ENCODE results near the gene TIGD6. TPM values are rescaled to one million over a fixed set of nuclear protein-coding genes. Genes with fewer than 3 reads are reported as not detected.

TIGD6 gene
- total RNA-seq, 1 donor from 2014 or later: 3.5 TPM

DNA sequence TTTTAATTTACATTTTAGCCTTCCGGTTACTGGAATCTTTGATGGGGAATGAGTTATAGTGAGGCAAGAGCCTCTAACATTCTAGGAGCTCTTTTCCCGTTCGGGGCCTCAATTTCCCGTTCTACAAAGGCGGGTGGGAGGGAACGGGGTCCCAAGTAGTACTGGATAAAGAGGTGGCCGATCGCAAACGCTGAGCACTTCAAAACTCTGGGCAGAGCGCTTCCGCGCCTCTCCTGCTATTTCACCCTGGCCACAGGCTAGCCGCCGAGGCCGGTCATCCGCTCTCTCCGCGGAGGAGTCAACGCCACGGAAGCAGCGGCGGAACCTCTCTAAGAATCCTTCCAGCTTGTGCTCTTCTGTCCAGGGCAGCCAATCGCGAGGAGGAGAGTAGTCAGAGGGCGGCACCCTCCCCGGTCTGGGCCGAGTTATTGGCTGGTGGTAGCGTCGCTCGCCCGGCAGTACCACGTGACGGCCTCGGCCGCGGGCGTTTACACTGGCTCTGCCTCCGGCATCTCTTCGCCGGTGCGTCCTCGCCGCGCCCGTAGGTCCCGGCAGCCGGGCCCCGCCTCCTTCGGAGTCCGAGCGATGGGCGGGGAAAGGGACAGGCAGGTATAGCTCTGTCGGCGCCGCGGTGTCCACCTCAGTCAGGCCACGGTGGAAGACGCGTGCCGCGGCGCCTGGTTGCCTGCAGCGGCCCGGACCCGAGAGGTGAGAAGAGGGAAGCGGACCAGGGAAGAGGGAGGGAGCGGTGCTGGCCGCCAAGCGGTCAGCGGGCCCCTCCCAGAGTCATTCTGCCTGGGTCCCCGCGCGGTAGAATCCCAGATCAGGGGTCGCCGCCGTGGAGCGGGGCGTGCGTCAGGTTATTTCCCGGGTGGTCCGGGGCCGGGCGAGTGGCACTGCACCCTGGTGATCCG lies 39.9 kb downstream of the TIGD6 start, which contains the start of gene SLC26A2:
SLC26A2 (plus strand) TSS at position 487 of the 914 bp plus-strand sequence. CDS start 16,895 bp downstream, outside the sequence.
- Mint-ChIP-seq H3K27me3 (ENCODE audit: unreplicated experiment) (peaks cover 2% of the 10 kb centered on the region), H3K9me3 (ENCODE audit: unreplicated experiment) (no peaks in the 10 kb centered on the region), H3K4me3 (ENCODE audit: unreplicated experiment) (peak within 1 kb of the TSS; percentile 93), H3K4me1 (ENCODE audit: unreplicated experiment) (peaks cover 16% of the 10 kb centered on the region), H3K27ac (ENCODE audit: unreplicated experiment) (peak within 1 kb of the TSS; percentile 98), H3K36me3 (ENCODE audit: low read depth, unreplicated experiment) (no peaks in the 10 kb centered on the region)
- peak; percentile 94 for DNase-seq (ENCODE audit: low spot score)
- TF ChIP-seq, protein P1, sequence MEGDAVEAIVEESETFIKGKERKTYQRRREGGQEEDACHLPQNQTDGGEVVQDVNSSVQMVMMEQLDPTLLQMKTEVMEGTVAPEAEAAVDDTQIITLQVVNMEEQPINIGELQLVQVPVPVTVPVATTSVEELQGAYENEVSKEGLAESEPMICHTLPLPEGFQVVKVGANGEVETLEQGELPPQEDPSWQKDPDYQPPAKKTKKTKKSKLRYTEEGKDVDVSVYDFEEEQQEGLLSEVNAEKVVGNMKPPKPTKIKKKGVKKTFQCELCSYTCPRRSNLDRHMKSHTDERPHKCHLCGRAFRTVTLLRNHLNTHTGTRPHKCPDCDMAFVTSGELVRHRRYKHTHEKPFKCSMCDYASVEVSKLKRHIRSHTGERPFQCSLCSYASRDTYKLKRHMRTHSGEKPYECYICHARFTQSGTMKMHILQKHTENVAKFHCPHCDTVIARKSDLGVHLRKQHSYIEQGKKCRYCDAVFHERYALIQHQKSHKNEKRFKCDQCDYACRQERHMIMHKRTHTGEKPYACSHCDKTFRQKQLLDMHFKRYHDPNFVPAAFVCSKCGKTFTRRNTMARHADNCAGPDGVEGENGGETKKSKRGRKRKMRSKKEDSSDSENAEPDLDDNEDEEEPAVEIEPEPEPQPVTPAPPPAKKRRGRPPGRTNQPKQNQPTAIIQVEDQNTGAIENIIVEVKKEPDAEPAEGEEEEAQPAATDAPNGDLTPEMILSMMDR (IDR thresholded peaks at IDR 0.05; ENCODE audit: unreplicated experiment): no peak

DNA sequence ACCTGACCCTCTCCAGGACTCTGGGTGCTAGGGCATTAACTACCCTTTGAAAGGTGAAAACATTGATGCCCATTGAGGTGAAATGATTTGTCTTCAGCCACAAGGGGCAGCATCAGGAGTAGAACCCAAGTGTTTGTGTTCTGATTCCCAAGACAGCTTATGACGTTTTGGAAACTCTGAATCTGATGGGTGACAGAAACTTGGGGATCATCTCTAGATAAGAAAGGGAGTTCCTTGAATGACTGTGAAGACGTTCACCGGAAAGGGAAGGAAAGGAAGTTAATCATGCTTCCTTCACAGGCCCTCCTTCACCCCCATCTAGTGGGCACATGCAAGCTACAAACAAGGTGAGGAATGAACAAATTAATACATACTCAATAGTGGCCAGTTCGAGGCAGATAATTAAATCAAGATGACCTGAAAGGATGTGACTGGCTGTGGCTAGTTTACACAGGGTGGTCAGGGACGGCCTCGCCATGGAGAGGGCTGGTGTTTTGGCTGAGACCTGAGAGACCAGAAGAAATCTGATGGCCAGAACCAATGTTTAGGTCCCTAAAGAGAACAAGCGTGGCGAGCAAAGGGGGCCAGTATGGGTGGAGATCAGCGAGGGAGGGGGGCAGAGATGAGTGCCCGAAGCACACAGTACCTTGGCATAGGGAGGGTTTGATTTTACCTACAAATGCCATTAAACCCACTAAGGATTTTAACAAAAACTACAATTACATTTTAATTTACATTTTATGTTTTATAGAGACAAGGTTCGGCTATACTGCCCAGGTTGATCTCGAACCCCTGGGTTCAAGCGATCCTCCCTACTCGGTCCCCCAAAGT lies 40.8 kb downstream of the TIGD6 start:
- DNase-seq (ENCODE audit: low spot score): peak; percentile 25

DNA sequence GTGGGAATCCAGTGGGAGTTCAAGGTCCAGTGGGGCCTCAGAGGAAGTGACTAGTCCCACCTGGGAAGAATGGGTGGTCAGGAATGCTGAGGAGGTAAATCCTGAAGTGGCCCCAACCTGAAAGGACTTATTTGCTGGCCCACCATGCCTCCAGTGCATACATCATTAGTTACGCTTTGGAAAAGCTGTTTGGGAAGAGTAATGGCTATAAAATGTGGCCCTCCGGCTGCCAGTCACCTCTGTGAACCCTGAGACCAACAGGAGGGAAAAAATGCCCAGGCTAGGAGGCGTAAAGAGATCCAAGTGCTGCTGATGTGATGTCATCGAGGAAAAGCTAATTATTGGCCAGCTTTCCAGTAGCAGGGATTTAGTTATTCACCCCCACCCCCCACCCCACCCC lies 42.6 kb downstream of the TIGD6 start:
- H3K27me3 Mint-ChIP-seq (ENCODE audit: unreplicated experiment): peaks cover 2% of the 10 kb centered on the region
- no peak for DNase-seq (ENCODE audit: low spot score)

More for the DNA sequence above, 40.8 kb downstream of the TIGD6 start:
- TF ChIP-seq, protein P1 (IDR thresholded peaks at IDR 0.05; ENCODE audit: unreplicated experiment): peak; percentile 64
- Mint-ChIP-seq H3K4me1 (ENCODE audit: unreplicated experiment) (peaks cover 22% of the 10 kb centered on the region), H3K9me3 (ENCODE audit: unreplicated experiment) (no peaks in the 10 kb centered on the region), H3K4me3 (ENCODE audit: unreplicated experiment) (peak overlapping the region; percentile 92), H3K36me3 (ENCODE audit: low read depth, unreplicated experiment) (no peaks in the 10 kb centered on the region), H3K27me3 (ENCODE audit: unreplicated experiment) (peaks cover 2% of the 10 kb centered on the region), H3K27ac (ENCODE audit: unreplicated experiment) (peak overlapping the region; percentile 98)

DNA sequence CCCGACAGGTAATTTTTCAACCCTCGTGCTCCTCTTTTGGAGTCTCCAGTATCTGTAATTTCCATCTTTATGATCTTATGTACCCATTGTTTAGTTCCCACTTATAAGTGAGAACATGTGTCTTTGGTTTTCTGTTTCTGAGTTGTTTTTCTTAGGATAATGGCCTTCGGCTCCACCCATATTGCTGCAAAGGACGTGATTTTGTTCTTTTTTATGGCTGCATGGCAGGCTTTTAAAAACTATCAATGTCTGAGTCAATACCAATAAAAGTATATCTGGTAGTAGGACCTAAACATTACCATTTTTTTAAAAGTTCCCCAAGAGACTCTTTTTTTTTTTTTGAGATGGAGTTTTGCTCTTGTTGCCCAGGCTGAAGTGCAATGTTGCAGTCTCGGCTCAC lies 43.8 kb downstream of the TIGD6 start:
- DNase-seq (ENCODE audit: low spot score): no peak
- no peaks in the 10 kb centered on the region for H3K36me3 Mint-ChIP-seq (ENCODE audit: low read depth, unreplicated experiment)
- H3K27me3 Mint-ChIP-seq (ENCODE audit: unreplicated experiment): peaks cover 2% of the 10 kb centered on the region
- no peaks in the 10 kb centered on the region for H3K9me3 Mint-ChIP-seq (ENCODE audit: unreplicated experiment)
- H3K4me3 Mint-ChIP-seq (ENCODE audit: unreplicated experiment): no peak overlapping the region
- TF ChIP-seq, protein P1 (IDR thresholded peaks at IDR 0.05; ENCODE audit: unreplicated experiment): no peak
- no peak overlapping the region for H3K27ac Mint-ChIP-seq (ENCODE audit: unreplicated experiment)
- peaks cover 20% of the 10 kb centered on the region for H3K4me1 Mint-ChIP-seq (ENCODE audit: unreplicated experiment)

More for the DNA sequence above, 42.6 kb downstream of the TIGD6 start:
- TF ChIP-seq, protein P1 (IDR thresholded peaks at IDR 0.05; ENCODE audit: unreplicated experiment): no peak
- peaks cover 23% of the 10 kb centered on the region for H3K4me1 Mint-ChIP-seq (ENCODE audit: unreplicated experiment)
- H3K4me3 Mint-ChIP-seq (ENCODE audit: unreplicated experiment): no peak overlapping the region
- H3K36me3 Mint-ChIP-seq (ENCODE audit: low read depth, unreplicated experiment): no peaks in the 10 kb centered on the region
- no peaks in the 10 kb centered on the region for H3K9me3 Mint-ChIP-seq (ENCODE audit: unreplicated experiment)
- H3K27ac Mint-ChIP-seq (ENCODE audit: unreplicated experiment): no peak overlapping the region

All from endothelial cell (in vitro differentiated cells).